SIG-M5 treated with dmso at 0.1 percent for 504 hours (cell line): ENCODE measurements around the gene PLA2G6.

ENCODE experiments used
- DNase-seq: peaks from one replicate; lab custom pipeline; 2025; ENCODE audit not compliant: unreplicated experiment; lab: John Stamatoyannopoulos, UW

Gene PLA2G6

GRCh38 chr22:38214302-38215056 is 32.8 kb upstream of the PLA2G6 start:
- no peak for DNase-seq

- DNase-seq = no peak
Observed at GRCh38 chr22:38213990-38214301, 32.3 kb upstream of the PLA2G6 start.

- DNase-seq = peak; percentile 77
Observed at GRCh38 chr22:38213319-38213989, 31.8 kb upstream of the PLA2G6 start.

- no peak for DNase-seq
Observed at GRCh38 chr22:38212442-38212841, 30.8 kb upstream of the PLA2G6 start.

DNA sequence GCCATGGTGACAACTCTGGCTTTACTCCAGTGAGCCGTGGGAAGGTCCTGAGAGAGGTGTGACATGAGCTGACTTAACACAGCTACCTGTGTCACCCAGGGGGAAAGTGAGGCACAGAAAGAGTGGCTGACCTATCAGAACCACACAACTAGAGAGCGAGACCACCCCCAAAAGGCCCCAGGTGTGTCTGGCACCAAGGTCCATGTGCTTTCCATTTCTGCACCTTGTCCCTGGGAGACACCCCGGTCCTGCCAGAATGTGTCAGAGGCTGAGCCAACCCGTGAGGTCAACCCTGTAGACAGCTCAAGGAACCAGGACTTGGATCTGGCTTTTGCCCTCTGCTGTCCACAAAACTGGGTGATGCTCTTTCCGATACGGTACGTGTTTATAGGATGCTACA is 29.9 kb upstream of the PLA2G6 start:
- DNase-seq = no peak

GRCh38 chr22:38208551-38208968 is 26.9 kb upstream of the PLA2G6 start:
- DNase-seq = no peak

DNA sequence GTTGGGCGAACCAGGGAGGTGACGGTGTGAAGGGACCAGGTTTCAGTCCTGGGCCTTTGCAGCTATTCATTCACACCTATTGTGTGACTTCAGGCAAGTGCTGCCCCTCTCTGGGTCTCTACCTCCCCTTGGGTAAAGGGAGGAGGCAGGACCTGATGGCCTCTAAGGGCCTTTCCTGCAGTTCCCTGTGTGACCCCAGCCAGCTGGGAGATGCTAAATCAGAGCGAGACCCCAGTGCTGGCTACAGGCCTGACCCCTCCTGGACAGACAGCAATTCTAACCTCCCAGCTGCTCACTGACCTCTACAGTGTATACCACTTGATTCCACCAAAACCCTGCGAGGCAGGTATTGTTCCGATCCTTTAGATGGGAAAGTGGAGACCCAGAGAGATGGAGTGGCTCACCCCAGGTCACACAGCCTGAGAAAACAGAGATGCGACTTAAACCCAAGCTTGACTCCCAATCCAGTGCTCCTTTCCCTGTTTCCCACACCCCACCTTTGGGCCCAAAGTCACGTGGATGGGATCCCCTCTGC is 26.3 kb upstream of the PLA2G6 start:
- DNase-seq = no peak

- DNase-seq = no peak
Observed at GRCh38 chr22:38205261-38206128, 23.9 kb upstream of the PLA2G6 start.

GRCh38 chr22:38204784-38205183 is 23.2 kb upstream of the PLA2G6 start:
- no peak for DNase-seq

- no peak for DNase-seq
Observed at GRCh38 chr22:38203855-38204514, 22.4 kb upstream of the PLA2G6 start.

GRCh38 chr22:38203090-38203810 is 21.6 kb upstream of the PLA2G6 start:
- DNase-seq = no peak

DNA sequence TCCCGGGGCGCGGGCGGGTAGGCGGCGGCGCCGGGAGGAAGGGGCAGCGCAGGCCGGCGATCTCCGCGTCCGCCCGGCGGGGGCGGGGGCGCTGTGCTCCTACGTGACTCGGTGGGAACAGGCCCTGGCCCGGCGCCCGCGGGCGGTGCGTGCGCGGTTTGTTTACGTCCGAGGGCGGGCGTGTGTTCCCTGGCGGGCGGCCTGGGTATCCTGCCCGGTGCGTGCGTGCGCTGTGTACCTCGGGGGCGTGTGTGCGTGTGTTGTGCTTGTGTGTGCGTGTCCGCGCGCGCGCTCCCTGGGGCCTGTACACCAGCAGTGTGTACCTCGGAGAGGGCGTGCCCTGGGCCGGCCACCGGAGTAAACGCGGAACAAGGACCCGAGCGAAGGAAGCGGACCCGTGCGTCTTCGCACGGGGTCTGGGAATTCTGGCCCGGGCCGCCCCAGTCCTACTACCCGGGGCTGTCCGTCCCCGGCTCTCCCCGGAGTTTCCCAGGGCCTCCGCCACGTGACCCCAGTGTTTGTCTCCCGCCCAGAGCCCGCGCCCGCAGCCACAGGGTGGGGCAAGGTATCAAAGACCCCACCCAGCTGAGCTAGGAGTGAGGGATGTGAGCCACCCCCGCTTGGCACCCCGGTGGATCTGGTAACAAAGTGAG is 20.9 kb upstream of the PLA2G6 start:
- DNase-seq = peak; percentile 32

GRCh38 chr22:38201711-38202436 is 20.2 kb upstream of the PLA2G6 start, which contains the start of gene MAFF:
TSS of gene MAFF (plus strand) at chr22:38201994. CDS start at chr22:38213854, 11,860 bp downstream.
- DNase-seq = peak; percentile 77

GRCh38 chr22:38201371-38201710 is 19.7 kb upstream of the PLA2G6 start:
- DNase-seq = no peak

DNA sequence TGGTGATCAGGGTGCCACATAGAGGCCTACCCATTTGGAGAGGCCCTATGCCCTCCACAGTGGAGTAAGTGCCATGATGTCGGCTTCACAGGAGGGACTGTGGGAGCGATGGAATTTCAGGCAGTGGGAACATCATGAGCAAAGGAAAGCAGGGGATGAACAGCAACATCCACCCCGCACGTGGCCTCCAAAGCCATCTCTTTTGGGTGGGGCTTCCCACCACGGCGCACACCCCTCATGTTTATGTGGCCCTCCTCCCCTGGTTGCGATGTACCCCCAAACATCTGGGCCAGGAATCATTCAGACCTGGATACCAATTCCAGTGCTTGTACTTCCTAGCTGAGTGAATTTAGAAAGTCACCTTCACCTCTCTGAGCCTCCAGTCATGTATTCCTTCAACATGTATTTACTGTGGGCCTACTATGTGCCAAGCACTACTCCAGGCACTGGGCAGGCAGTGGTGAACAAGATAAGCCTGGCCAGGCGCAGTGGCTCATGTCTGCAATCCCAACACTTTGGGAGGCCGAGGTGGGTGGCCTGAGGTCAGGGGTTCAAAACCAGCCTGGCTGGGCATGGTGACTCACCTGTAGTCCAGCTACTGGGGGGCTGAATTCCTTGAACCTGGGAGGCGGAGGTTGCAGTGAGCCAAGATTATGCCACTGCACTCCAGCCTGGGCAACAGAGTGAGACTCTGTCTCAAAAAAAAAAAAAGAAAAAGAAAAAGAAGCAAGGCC is 18.4 kb upstream of the PLA2G6 start:
- no peak for DNase-seq

DNA sequence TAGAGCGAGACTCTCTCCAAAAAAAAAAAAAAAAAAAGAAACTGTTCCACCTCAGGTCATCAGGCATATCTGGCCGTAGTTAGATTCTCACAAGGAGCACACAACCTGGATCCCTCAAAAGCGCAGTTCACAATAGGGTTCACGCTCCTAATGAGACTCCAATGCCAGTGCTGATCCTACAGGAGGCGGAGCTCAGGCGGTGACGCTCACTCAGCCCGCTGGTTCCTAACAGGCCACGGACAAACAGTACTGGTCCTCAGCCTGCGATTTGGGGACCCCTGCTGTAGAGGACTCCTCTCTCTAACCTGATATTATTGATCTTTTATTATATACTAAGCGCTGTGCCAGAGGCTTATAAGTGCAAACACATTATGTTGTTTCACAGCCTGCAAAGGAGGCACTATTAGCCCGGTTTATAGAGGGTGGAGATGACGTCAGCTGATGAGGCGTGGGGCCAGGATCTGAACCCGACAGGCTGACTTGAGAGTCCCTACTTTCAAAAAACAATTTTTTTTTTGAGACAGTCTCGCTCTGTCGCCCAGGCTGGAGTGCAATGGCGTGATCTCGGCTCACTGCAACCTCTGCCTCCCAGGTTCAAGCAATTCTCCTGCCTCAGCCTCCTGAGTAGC is 15.3 kb upstream of the PLA2G6 start:
- no peak for DNase-seq

DNA sequence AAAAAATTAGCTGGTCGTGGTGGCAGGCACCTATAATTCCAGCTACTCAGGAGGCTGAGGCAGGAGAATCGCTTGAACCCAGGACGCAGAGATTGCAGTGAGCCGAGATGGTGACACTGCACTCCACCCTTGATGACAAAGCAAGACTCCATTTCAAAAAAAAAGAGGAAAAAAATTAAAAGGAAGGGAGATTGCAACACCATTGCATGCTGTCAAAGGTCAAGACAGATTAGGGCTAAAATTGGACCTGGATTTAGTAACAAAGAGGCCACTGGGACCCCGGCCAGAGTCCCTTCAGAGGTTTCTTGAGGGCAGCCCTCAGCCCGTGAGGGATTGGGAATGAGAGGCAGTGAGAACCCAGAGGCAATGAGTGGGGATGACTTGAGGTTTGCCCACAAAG is 11.9 kb upstream of the PLA2G6 start:
- DNase-seq = peak; percentile 70

DNA sequence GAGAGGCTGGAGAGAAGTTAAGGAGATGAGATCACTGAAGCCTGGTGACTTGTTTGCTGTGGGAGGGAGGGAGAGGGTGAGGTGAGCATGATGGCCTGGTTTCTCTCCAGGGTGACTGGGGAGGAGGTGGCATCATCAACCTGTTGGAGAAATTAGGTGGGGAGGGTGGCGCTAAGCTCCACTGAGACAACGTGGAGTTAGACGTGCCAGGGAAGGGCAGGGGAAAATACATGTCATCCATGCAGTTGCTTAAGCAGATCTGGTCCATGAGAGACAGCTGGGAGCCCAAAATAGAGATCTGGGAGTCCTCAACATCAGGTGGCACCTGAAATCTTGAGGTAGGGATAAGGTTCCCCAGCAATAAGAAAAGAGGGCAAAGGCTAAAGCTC is 10.8 kb upstream of the PLA2G6 start:
- no peak for DNase-seq
